HepG2 (cell line): ENCODE measurements around the gene PRPSAP1. TPM values are rescaled to one million over a fixed set of nuclear protein-coding genes. Genes with fewer than 3 reads are reported as not detected.

ENCODE experiments used
- DR1 ChIP-seq: sonication (generic); formaldehyde crosslinking; IDR thresholded peaks from 2 replicates; pipeline ENCODE4 v1.8.0; 2021; ENCODE audit warnings: mild to moderate bottlenecking, missing genetic modification reagents, inconsistent platforms
- KDM5B ChIP-seq: sonication (generic); formaldehyde crosslinking; IDR thresholded peaks from 2 replicates; pipeline ENCODE4 v1.4.0; 2020; ENCODE audit warnings: missing genetic modification reagents, mild to moderate bottlenecking, borderline replicate concordance
- MEF2D ChIP-seq: sonication (generic); formaldehyde crosslinking; IDR thresholded peaks from 2 replicates; pipeline ENCODE4 v1.5.1; 2020; ENCODE audit warnings: mild to moderate bottlenecking, missing genetic modification reagents
- MTERF4 ChIP-seq: sonication (generic); formaldehyde crosslinking; IDR thresholded peaks from 2 replicates; pipeline ENCODE4 v1.8.0; 2023; ENCODE audit warnings: mild to moderate bottlenecking, missing genetic modification reagents
- NCOR1 ChIP-seq: fragments of 200-600 bp; sonication (generic); IDR thresholded peaks from 2 replicates; pipeline ENCODE4 v1.7.0; 2017; ENCODE audit warnings: antibody characterized with exemption, low read length, borderline replicate concordance
- PAWR ChIP-seq: sonication (generic); formaldehyde crosslinking; IDR thresholded peaks from 2 replicates; pipeline ENCODE4 v1.4.0; 2020; ENCODE audit warnings: missing genetic modification reagents, mild to moderate bottlenecking, borderline replicate concordance
- RAD21 ChIP-seq: fragments of 450-650 bp; formaldehyde crosslinking; IDR thresholded peaks from 2 replicates; pipeline ENCODE4 v1.5.0; 2020; ENCODE audit warnings: mild to moderate bottlenecking
- SCMH1 ChIP-seq: sonication (generic); formaldehyde crosslinking; IDR thresholded peaks from 2 replicates; pipeline ENCODE4 v1.9.0; 2021; ENCODE audit warnings: missing genetic modification reagents, mild to moderate bottlenecking, borderline replicate concordance
- SMYD3 ChIP-seq: sonication (generic); formaldehyde crosslinking; IDR thresholded peaks from 2 replicates; pipeline ENCODE4 v1.8.1; 2023; ENCODE audit warnings: mild to moderate bottlenecking, missing genetic modification reagents
- SOX13 ChIP-seq, 3 experiments: fragments of 450-650 bp in 1 of 3; sonication (generic) in 1 of 3; formaldehyde crosslinking in 1 of 3; IDR thresholded peaks in 2 of 3; conservative IDR thresholded peaks in 1 of 3; 2 replicates each; pipeline versions ENCODE4 v1.5.0 to v1.6.1; 2016 to 2020; ENCODE audit warnings: antibody characterized with exemption in 1 of 3, mild to moderate bottlenecking in 1 of 3, missing compliant biosample characterization in 1 of 3, missing genetic modification reagents in 1 of 3, moderate library complexity in 1 of 3
- ZNF121 ChIP-seq: sonication (generic); formaldehyde crosslinking; IDR thresholded peaks from 2 replicates; pipeline ENCODE4 v1.5.0; 2020; ENCODE audit warnings: mild to moderate bottlenecking, missing genetic modification reagents
- ZNF225 ChIP-seq: sonication (generic); formaldehyde crosslinking; IDR thresholded peaks from 2 replicates; pipeline ENCODE4 v1.4.0; 2020; ENCODE audit warnings: mild to moderate bottlenecking, missing genetic modification reagents
- ZNF432 ChIP-seq: sonication (generic); formaldehyde crosslinking; IDR thresholded peaks from 2 replicates; pipeline ENCODE4 v1.5.0; 2020; ENCODE audit warnings: missing genetic modification reagents, mild to moderate bottlenecking, borderline replicate concordance
- ZNF747 ChIP-seq: sonication (generic); formaldehyde crosslinking; IDR thresholded peaks from 2 replicates; pipeline ENCODE4 v1.8.1; 2023; ENCODE audit warnings: missing genetic modification reagents, mild to moderate bottlenecking, borderline replicate concordance
- ZNF883 ChIP-seq: sonication (generic); formaldehyde crosslinking; IDR thresholded peaks from 2 replicates; pipeline ENCODE4 v1.5.1; 2020; ENCODE audit warnings: mild to moderate bottlenecking, missing genetic modification reagents; ENCODE audit errors: not compliant biosample characterization
- polyA plus RNA-seq, 8 experiments: library from polyadenylated mRNA; depleted of rRNA in 3 of 8; stranded (reverse) in 7 of 8; unstranded in 1 of 8; fragments of >200 nt; fragmentation: Illumina TruSeq in 4 of 8; extraction: Trizol in 4 of 8; gene quantifications; 2 replicates each; pipeline versions ENCODE4 v1.2.1 to v1.2.3, GENCODE V29; 2011 to 2016; ENCODE audit warnings: low read depth in 4 of 8, missing spikeins in 1 of 8, mixed read lengths in 1 of 8; ENCODE audit not compliant: insufficient read depth in 1 of 8
- total RNA-seq, 5 experiments: library from RNA; depleted of rRNA; stranded (reverse); fragments of >200 nt; fragmentation: Illumina TruSeq; extraction: Trizol; gene quantifications; 2 replicates each; pipeline ENCODE4 v1.2.3, GENCODE V29; 2016; ENCODE audit warnings: low read depth in 1 of 5
- TF ChIP-seq, protein P1 (sequence below): sonication (generic); formaldehyde crosslinking; IDR thresholded peaks from 2 replicates; pipeline ENCODE4 v1.4.0; 2020; ENCODE audit warnings: missing genetic modification reagents; ENCODE audit errors: not compliant biosample characterization
- TF ChIP-seq, protein P2 (sequence below): sonication (generic); formaldehyde crosslinking; IDR thresholded peaks from 2 replicates; pipeline ENCODE4 v1.5.1; 2020; ENCODE audit warnings: mild to moderate bottlenecking, moderate library complexity, missing genetic modification reagents
- TF ChIP-seq, protein P3 (sequence below): IDR thresholded peaks from 2 replicates; pipeline ENCODE4 v1.6.1; 2016; ENCODE audit warnings: missing genetic modification reagents, missing compliant biosample characterization
- TF ChIP-seq, protein P4 (sequence below): sonication (generic); formaldehyde crosslinking; IDR thresholded peaks from 2 replicates; pipeline ENCODE4 v1.5.0; 2020; ENCODE audit warnings: mild to moderate bottlenecking, missing genetic modification reagents
- TF ChIP-seq, protein P5 (sequence below): IDR thresholded peaks from 2 replicates; pipeline ENCODE4 v1.6.1; 2018; ENCODE audit warnings: missing genetic modification reagents, mild to moderate bottlenecking, missing compliant biosample characterization

PRPSAP1 gene
- total and polyA plus RNA-seq, 2 of the 13 experiments (the other 11 are each of a cell fraction or from before 2014, with no cell fraction given): 91.1 to 314 TPM

- TF ChIP-seq, protein P1, sequence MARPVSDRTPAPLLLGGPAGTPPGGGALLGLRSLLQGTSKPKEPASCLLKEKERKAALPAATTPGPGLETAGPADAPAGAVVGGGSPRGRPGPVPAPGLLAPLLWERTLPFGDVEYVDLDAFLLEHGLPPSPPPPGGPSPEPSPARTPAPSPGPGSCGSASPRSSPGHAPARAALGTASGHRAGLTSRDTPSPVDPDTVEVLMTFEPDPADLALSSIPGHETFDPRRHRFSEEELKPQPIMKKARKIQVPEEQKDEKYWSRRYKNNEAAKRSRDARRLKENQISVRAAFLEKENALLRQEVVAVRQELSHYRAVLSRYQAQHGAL (CRISPR knock-in tag): no peak
- TF ChIP-seq ZNF121: peak; percentile 86
- TF ChIP-seq, protein P2, sequence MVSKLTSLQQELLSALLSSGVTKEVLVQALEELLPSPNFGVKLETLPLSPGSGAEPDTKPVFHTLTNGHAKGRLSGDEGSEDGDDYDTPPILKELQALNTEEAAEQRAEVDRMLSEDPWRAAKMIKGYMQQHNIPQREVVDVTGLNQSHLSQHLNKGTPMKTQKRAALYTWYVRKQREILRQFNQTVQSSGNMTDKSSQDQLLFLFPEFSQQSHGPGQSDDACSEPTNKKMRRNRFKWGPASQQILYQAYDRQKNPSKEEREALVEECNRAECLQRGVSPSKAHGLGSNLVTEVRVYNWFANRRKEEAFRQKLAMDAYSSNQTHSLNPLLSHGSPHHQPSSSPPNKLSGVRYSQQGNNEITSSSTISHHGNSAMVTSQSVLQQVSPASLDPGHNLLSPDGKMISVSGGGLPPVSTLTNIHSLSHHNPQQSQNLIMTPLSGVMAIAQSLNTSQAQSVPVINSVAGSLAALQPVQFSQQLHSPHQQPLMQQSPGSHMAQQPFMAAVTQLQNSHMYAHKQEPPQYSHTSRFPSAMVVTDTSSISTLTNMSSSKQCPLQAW (CRISPR knock-in tag): peak; percentile 70
- 0 out of 2 replicates have a peak, but pooled peaks have one; percentile 70 for TF ChIP-seq NCOR1
- TF ChIP-seq KDM5B (CRISPR knock-in tag): peak; percentile 75; the same call in 1 of the 2 replicates
- no peak for TF ChIP-seq PAWR (CRISPR knock-in tag)
- peak; percentile 81 for TF ChIP-seq MEF2D (CRISPR knock-in tag)
- TF ChIP-seq ZNF883 (CRISPR knock-in tag): no peak
- TF ChIP-seq, protein P3, sequence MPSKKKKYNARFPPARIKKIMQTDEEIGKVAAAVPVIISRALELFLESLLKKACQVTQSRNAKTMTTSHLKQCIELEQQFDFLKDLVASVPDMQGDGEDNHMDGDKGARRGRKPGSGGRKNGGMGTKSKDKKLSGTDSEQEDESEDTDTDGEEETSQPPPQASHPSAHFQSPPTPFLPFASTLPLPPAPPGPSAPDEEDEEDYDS: peak; percentile 96
- TF ChIP-seq SMYD3 (CRISPR knock-in tag): peak; percentile 82; the same call in 1 of the 2 replicates
- TF ChIP-seq, protein P4, sequence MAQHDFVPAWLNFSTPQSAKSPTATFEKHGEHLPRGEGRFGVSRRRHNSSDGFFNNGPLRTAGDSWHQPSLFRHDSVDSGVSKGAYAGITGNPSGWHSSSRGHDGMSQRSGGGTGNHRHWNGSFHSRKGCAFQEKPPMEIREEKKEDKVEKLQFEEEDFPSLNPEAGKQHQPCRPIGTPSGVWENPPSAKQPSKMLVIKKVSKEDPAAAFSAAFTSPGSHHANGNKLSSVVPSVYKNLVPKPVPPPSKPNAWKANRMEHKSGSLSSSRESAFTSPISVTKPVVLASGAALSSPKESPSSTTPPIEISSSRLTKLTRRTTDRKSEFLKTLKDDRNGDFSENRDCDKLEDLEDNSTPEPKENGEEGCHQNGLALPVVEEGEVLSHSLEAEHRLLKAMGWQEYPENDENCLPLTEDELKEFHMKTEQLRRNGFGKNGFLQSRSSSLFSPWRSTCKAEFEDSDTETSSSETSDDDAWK (CRISPR knock-in tag): no peak
- no peak for TF ChIP-seq SOX13 (IDR thresholded peaks at IDR 0.05)
- peak in 1 of 2 experiments; percentile 95; a peak in 2 of 4 replicates for TF ChIP-seq SOX13 (CRISPR knock-in tag; conservative IDR thresholded peaks at IDR 0.05 in 1 of 2, IDR thresholded peaks at IDR 0.05 in 1 of 2)
- TF ChIP-seq ZNF747 (CRISPR knock-in tag): peak; percentile 82; the same call in 1 of the 2 replicates
- peak; percentile 53 for TF ChIP-seq RAD21 (CRISPR knock-in tag)
- no peak for TF ChIP-seq ZNF225 (CRISPR knock-in tag)
- peak; percentile 87; the same call in 1 of the 2 replicates for TF ChIP-seq DR1 (CRISPR knock-in tag)
- TF ChIP-seq SCMH1 (CRISPR knock-in tag): no peak
- no peak for TF ChIP-seq ZNF432 (CRISPR knock-in tag)
- TF ChIP-seq, protein P5, sequence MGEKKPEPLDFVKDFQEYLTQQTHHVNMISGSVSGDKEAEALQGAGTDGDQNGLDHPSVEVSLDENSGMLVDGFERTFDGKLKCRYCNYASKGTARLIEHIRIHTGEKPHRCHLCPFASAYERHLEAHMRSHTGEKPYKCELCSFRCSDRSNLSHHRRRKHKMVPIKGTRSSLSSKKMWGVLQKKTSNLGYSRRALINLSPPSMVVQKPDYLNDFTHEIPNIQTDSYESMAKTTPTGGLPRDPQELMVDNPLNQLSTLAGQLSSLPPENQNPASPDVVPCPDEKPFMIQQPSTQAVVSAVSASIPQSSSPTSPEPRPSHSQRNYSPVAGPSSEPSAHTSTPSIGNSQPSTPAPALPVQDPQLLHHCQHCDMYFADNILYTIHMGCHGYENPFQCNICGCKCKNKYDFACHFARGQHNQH: peak; percentile 94
- TF ChIP-seq MTERF4 (CRISPR knock-in tag): peak; percentile 17; the same call in 1 of the 2 replicates
These were observed 22.8 kb upstream of the PRPSAP1 start (continued) for GRCh38 chr17:76376318-76377133.
